Stimulated activated CD4-positive, alpha-beta T cell treated with anti-CD3 and anti-CD28 coated beads, TNF-alpha, amount 100 ng/mL, for 48 hours (primary cell): ENCODE data around the gene FAM25G.
"Not testable (repeated sequence)": the region's sequence is repeated elsewhere in the genome, so short reads cannot be mapped to it uniquely, and the experiment has no call there.

Experiments
- DNase-seq, 3 donors: peaks; one replicate each; pipeline ENCODE4 v3.0.0-alpha.2; 2020; ENCODE audit warnings: low read depth in 3 of 3

Gene FAM25G

GRCh38 chr10:47491600-47491999 lies at the start of gene FAM25G:
FAM25G (minus strand) TSS chr10:47491700; CDS start chr10:47491674, 26 bp downstream.
- not testable (repeated sequence) for DNase-seq

GRCh38 chr10:47536430-47536829 lies 44.9 kb upstream of the FAM25G start:
- not testable (repeated sequence) for DNase-seq

- DNase-seq: not testable (repeated sequence)
Measured at GRCh38 chr10:47523475-47523874, 32.0 kb upstream of the FAM25G start, which contains the start of gene AGAP9. AGAP9 (minus strand) TSS chr10:47523638; CDS start chr10:47523526, 112 bp downstream.

GRCh38 chr10:47502313-47502712 lies 10.8 kb upstream of the FAM25G start:
- not testable (repeated sequence) for DNase-seq

- not testable (repeated sequence) for DNase-seq
Measured at GRCh38 chr10:47494226-47494625, 2.7 kb upstream of the FAM25G start.

- DNase-seq: not testable (repeated sequence)
Measured at GRCh38 chr10:47489630-47490029, 1.9 kb downstream of the FAM25G start.

GRCh38 chr10:47485943-47486342 lies 5.6 kb downstream of the FAM25G start:
- not testable (repeated sequence) for DNase-seq

- not testable (repeated sequence) for DNase-seq
Measured at GRCh38 chr10:47484786-47485185, 6.7 kb downstream of the FAM25G start.

GRCh38 chr10:47483923-47484322 lies 7.6 kb downstream of the FAM25G start, which contains the start of gene ANXA8:
ANXA8 (minus strand) TSS chr10:47484115; CDS start chr10:47483933, 182 bp downstream.
- not testable (repeated sequence) for DNase-seq

- not testable (repeated sequence) for DNase-seq
Measured at GRCh38 chr10:47482367-47482766, 9.1 kb downstream of the FAM25G start.

- not testable (repeated sequence) for DNase-seq
Measured at GRCh38 chr10:47481768-47482181, 9.7 kb downstream of the FAM25G start.

GRCh38 chr10:47481182-47481766 lies 10.2 kb downstream of the FAM25G start:
- DNase-seq: not testable (repeated sequence)

- not testable (repeated sequence) for DNase-seq
Measured at GRCh38 chr10:47480133-47480532, 11.4 kb downstream of the FAM25G start.

GRCh38 chr10:47478114-47478513 lies 13.4 kb downstream of the FAM25G start:
- DNase-seq: not testable (repeated sequence)

- DNase-seq: not testable (repeated sequence)
Measured at GRCh38 chr10:47477078-47477477, 14.4 kb downstream of the FAM25G start.

GRCh38 chr10:47475101-47475500 lies 16.4 kb downstream of the FAM25G start:
- DNase-seq: not testable (repeated sequence)

- not testable (repeated sequence) for DNase-seq
Measured at GRCh38 chr10:47473516-47473915, 18.0 kb downstream of the FAM25G start.

GRCh38 chr10:47472647-47473046 lies 18.9 kb downstream of the FAM25G start:
- DNase-seq: not testable (repeated sequence)

- not testable (repeated sequence) for DNase-seq
Measured at GRCh38 chr10:47472072-47472471, 19.4 kb downstream of the FAM25G start.

- not testable (repeated sequence) for DNase-seq
Measured at GRCh38 chr10:47468731-47469528, 22.6 kb downstream of the FAM25G start.

- DNase-seq: not testable (repeated sequence)
Measured at GRCh38 chr10:47467957-47468356, 23.5 kb downstream of the FAM25G start.

- not testable (repeated sequence) for DNase-seq
Measured at GRCh38 chr10:47467458-47467857, 24.0 kb downstream of the FAM25G start.
